Fibroblast of lung (primary cell): ENCODE data around the gene CPNE4.

Experiments
- CTCF ChIP-seq, 2 donors: IDR thresholded peaks in 1 of 2; conservative IDR thresholded peaks in 1 of 2; 1 replicate in 1 of 2; 2 replicates in 1 of 2; pipeline ENCODE4 v1.5.1; 2011 to 2012; ENCODE audit warnings: low read length in 2 of 2, control low read depth in 1 of 2, inconsistent platforms in 1 of 2, low read depth in 1 of 2, mild to moderate bottlenecking in 1 of 2
- EZH2 ChIP-seq: IDR thresholded peaks from 2 replicates; pipeline ENCODE4 v1.5.1; 2012; ENCODE audit warnings: low read length, control low read depth, mild to moderate bottlenecking; ENCODE audit errors: missing control alignments

- TF ChIP-seq CTCF (conservative IDR thresholded peaks at IDR 0.05 in 1 of 2, IDR thresholded peaks at IDR 0.05 in 1 of 2; ENCODE audit: low read depth in 1 of 2, low read length in 2 of 2) (no peak), EZH2 (no peak)
Observed at GRCh38 chr3:132020058-132020457, 14.8 kb downstream of the CPNE4 start.
